Right cardiac atrium (tissue), 5 donors: ENCODE results near the gene NEMP1. TPM values are rescaled to one million over a fixed set of nuclear protein-coding genes. Genes with fewer than 3 reads are reported as not detected.
A peak's percentile ranks its signal among the peaks of the same experiment; 100 is the strongest.

Experiments
- ATAC-seq, 2 donors: fragments of 200-7000 bp; cut with Tn5 transposase; one replicate each; pipeline versions ENCODE4 v1.8.0 to v1.9.1; 2020; ENCODE audit warnings: moderate library complexity in 2 of 2, mild to moderate bottlenecking in 1 of 2
- DNase-seq, 3 donors: peaks; one replicate each; pipeline ENCODE4 v3.0.0-alpha.2; 2020
- H3K27ac ChIP-seq: one replicate; pipeline ENCODE4 v1.5.1; 2013; ENCODE audit warnings: mild to moderate bottlenecking, low read length, control low read depth, moderate library complexity
- H3K27me3 ChIP-seq: one replicate; pipeline ENCODE4 v1.6.1; 2013; ENCODE audit not compliant: control insufficient read depth, insufficient read depth
- H3K4me1 ChIP-seq: one replicate; pipeline ENCODE4 v1.6.1; 2013; ENCODE audit warnings: low read length; ENCODE audit not compliant: control insufficient read depth, insufficient read depth
- H3K4me3 ChIP-seq: one replicate; pipeline ENCODE4 v1.5.1; 2013; ENCODE audit warnings: low read length, control low read depth
- H3K9me3 ChIP-seq: one replicate; pipeline ENCODE4 v1.6.1; 2013; ENCODE audit warnings: low read length; ENCODE audit not compliant: control insufficient read depth
- WGBS: extraction: QIAGEN DNeasy Blood & Tissue Kit; methylation state at CpG from one replicate; pipeline ENCODE4 v1.1.7; 2013; 5-methylcytosine and 5-hydroxymethylcytosine counted together
- intact Hi-C, 4 donors: fragments of 100-400 bp; cut with DNase I; formaldehyde crosslinking; loops; one replicate each; pipeline versions ENCODE4 v1.11.0 to v1.14.0; 2022 to 2023
- polyA plus RNA-seq: library from polyadenylated mRNA; stranded (reverse); fragments of 200-250 nt; gene quantifications from one replicate; pipeline ENCODE4 v1.2.3, GENCODE V29; 2013
- total RNA-seq, 4 donors: library from RNA; stranded (reverse); fragmentation: NEBNext Ultra II Directional; extraction: Animal tissue kit (Norgen Biotek cat#: 25700); gene quantifications; one replicate each; pipeline ENCODE4 v1.2.1, GENCODE V29; 2021
- donor health status: healthy with polysubstance abuse.
- donor health status: DM: no; HTN: yes; CAD: no.
- donor health status: DM: no; HTN: no; CAD: no.
- donor health status: DM: no; HTN: yes; CAD: no; lungs with severe emphysema.
- donor health status: DM: yes; HTN: yes; CAD: no.

The NEMP1 gene
- total and polyA plus RNA-seq, 5 donors, result 1.6 to 6.1 (median 4.7) TPM

DNA sequence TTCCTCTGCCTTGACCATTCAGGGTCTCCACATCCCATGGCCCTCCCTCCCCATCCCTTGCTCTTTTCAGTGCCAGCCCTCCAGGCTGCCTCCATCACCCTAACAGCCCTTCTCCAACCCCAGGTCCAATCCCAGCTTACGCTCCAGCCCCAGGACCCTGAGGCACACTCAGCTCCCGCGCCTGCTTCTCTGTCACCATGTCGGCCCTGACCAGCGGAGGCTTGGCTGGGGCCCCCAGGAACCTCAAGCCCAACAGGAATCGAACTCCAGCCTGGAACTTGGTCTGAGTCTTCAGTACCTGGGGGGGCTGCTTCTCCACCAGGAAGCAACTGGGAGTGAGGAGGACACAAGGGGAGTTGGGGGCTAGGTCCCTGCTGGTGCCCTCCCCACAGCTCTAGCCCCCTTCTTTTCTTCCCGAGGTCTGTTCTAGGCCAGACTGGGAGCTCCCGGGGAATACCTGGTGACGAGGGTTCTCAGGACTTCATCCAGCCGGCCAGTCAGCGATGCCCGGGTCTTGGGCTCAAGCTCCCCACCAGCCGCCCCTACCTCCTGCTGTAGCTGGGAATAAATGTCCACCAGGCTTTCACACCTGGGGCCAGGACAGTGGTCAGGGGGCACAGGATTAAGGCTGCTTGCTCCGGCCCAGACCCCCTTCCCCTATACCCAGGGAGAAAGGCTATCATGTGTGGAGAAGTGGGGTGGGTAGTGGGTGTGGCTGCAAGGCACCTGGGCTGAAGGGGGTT lies 26.6 kb upstream of the NEMP1 start:
- 93% methylated on average over 14 of the region's 14 CpGs for WGBS
- H3K27ac ChIP-seq, result no peak overlapping the region
- H3K4me1 ChIP-seq, result peaks cover 8% of the 10 kb centered on the region
- no peaks in the 10 kb centered on the region for H3K9me3 ChIP-seq
- H3K27me3 ChIP-seq, result no peaks in the 10 kb centered on the region
- no peak overlapping the region for H3K4me3 ChIP-seq
- no peak for ATAC-seq
- intact Hi-C loops, result no loop called here
- DNase-seq, result peak in 2 of 3 donors; percentile 35 to 44

DNA sequence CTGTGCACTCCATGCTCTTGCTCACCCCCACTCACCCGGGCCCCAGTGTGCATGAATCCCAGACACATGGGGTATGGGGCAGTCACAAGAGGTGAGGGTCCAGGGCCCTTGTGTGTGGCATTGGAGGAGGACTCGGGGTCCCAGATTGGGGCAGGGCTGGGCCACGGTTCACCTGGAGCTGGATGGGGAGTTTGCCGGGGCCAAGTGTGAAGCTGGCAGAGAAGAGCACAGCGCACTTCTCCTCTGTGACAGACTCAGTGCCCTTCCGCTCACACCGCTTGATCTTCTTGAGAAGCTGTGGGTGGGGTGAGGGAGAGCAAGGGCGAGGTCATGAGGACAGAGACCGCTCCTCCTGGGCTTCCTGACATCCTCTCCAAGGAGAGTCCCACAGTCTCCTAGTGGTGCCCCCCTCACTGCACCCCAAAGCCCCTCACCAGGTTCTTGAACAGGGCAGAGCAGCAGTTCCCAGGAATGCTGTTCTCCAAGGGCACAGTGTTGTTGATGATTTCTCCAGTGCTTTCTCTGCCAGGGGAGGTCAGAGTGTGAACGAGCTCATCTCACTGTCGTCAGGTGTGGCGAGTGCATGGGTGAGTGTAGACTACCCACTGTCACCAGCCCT lies 25.8 kb upstream of the NEMP1 start:
- no peak overlapping the region for H3K4me3 ChIP-seq
- WGBS, result 92% methylated on average over 12 of the region's 12 CpGs
- no peaks in the 10 kb centered on the region for H3K27me3 ChIP-seq
- DNase-seq (peak in 1 of 3 donors; percentile 32), ATAC-seq (no peak)
- H3K9me3 ChIP-seq, result no peaks in the 10 kb centered on the region
- intact Hi-C loops, result no loop called here
- H3K4me1 ChIP-seq, result peaks cover 6% of the 10 kb centered on the region
- H3K27ac ChIP-seq, result no peak overlapping the region

DNA sequence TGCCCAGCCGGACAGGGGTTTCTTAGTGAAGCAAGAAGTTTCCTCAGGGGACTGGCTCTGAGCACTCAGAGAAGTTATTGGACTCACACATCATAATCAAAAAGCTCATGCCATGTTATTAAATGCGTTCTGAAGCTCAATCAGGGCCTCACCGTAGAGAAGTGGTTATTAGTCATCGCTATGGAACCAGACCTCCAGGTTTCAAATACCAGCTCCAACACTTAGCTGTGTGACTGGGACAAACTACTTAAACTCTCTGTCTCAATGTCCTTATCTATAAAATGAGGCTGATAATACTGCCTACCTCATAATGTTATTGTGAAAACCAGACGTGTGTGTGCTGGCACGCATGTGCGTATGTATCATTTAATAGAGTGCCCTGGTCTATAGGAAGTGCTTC lies 25.3 kb upstream of the NEMP1 start:
- intact Hi-C loops, result no loop called here
- Histone ChIP-seq H3K4me3 (no peak overlapping the region), H3K27ac (no peak overlapping the region), H3K9me3 (no peaks in the 10 kb centered on the region), H3K4me1 (peaks cover 5% of the 10 kb centered on the region), H3K27me3 (no peaks in the 10 kb centered on the region)
- ATAC-seq (no peak), DNase-seq (no peak)
- 88% methylated on average over 7 of the region's 7 CpGs for WGBS

DNA sequence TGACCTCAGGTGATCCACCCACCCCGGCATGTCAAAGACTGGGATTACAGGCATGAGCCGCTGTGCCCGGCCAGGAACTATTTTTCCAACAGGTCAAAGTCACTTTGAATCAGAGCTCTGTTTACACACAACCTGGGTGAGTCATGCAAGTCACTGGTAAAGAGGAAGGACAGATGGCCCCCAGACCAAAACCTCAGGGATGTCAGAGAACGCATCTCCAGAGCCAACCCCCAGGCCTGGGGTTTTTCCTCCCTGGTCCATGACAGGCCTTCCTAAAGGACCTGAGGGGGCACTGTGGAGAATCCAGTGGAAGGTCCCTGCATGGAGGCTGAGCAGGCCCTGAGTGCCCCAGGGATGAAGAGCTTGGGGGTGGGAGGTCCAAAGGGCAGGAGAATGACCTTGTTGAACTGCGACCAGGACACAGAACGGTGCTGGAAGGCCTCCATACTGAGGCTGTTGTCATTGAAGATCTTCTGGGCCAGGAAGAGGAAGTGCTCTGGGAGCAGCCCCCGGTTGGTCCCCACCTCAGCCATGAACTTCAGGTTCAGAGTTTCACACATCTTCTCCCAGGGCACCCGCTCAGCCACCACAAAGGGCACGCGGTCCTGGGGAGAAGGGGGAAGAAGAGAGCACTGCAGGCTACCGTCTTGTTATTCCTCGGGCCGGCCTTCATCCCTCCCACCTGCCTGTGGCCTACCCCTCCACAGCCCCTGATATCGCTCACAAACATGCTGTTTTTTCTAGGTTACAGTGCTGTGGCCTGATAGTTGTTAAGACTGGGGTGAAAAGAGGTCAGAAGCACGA lies 23.5 kb upstream of the NEMP1 start:
- Histone ChIP-seq H3K4me1 (no peaks in the 10 kb centered on the region), H3K27ac (no peak overlapping the region), H3K9me3 (no peaks in the 10 kb centered on the region), H3K27me3 (no peaks in the 10 kb centered on the region), H3K4me3 (no peak overlapping the region)
- DNase-seq (peak in 2 of 3 donors; percentile 42 to 50), ATAC-seq (no peak)
- intact Hi-C loops, result no loop called here
- 68% methylated on average over 15 of the region's 15 CpGs for WGBS

DNA sequence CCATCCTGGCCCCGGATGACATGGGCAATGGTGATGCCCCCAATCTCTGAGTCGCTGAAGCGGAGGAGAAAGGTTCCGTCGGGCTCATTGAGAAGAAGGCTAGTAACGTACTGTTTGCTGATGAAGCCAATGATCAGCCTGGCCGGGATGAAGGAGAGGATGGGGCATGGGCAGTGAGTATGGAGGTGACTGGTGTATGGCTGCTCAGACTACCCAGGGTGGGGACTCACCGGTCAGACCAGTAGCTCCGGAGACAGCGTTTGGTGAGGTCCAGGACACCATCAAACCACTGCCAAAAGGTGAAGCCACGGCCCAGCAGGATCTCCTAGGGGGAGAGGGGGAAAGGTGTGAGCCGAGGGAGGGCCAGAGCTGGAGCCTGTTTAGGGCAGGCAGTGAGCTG lies 21.2 kb upstream of the NEMP1 start:
- H3K27me3 ChIP-seq, result no peaks in the 10 kb centered on the region
- H3K4me1 ChIP-seq, result no peaks in the 10 kb centered on the region
- intact Hi-C loops, result no loop called here
- H3K9me3 ChIP-seq, result no peaks in the 10 kb centered on the region
- no peak overlapping the region for H3K4me3 ChIP-seq
- ATAC-seq (no peak), DNase-seq (peak in 2 of 3 donors; percentile 21 to 38)
- H3K27ac ChIP-seq, result no peak overlapping the region
- 75% methylated on average over 12 of the region's 12 CpGs for WGBS

DNA sequence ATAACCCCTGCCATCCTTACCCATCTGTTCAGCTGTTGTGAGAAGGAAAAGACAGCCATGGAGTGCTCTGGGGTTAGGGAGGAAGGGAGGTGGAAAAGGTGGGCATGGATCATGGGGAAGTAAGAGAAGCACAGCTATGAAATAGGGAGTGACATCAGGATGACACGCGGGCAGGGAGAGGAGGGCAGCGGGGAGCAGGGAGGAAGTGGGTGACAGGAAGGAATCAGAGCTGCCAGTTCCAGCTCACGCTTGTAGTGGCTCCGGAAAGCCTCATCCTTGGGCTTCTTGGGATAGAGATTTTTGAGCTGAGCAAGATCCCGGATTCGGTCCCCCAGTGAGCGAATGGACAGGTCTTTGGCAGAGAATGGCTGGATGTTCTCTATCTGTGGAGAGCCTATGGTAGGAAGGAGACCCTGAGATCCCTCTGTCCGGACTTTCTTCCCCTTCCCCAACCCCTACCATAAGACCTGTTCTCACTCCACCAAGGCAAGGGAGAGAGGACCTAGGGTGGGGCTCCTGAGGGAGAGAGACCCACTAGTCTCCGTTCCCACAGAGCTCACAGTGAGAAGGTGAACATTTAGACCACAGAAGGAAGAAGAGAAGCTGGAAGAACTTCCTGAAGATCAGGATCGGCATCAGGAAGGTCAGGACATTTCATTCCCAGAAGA lies 20.6 kb upstream of the NEMP1 start:
- DNase-seq (no peak), ATAC-seq (no peak)
- no peaks in the 10 kb centered on the region for H3K9me3 ChIP-seq
- H3K4me3 ChIP-seq, result no peak overlapping the region
- intact Hi-C loops, result no loop called here
- WGBS, result 72% methylated on average over 11 of the region's 11 CpGs
- H3K27ac ChIP-seq, result no peak overlapping the region
- no peaks in the 10 kb centered on the region for H3K27me3 ChIP-seq
- H3K4me1 ChIP-seq, result no peaks in the 10 kb centered on the region

DNA sequence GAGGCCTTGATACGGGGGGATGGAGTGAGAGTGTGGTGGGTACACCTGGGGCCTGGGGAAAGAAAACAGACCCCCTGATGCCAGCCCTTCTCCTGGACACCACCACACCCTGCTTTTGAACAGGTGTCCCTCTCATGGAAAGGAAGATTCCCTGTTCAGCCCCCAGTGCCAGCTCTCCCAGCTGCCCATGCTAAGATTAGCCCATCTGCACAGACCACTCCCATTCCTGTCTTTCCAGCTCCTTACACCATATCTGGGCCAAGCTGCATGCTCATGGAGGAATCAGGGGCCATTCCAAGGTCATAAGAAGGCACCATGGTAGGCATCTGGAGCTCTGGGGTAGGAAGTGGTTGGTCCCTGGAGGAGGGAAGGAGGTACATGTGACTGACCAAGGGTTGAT lies 20.0 kb upstream of the NEMP1 start:
- Histone ChIP-seq H3K4me1 (no peaks in the 10 kb centered on the region), H3K27ac (no peak overlapping the region), H3K27me3 (no peaks in the 10 kb centered on the region), H3K9me3 (no peaks in the 10 kb centered on the region), H3K4me3 (no peak overlapping the region)
- 79% methylated on average over 1 of the region's 1 CpG for WGBS
- ATAC-seq (no peak), DNase-seq (no peak)
- intact Hi-C loops, result no loop called here

DNA sequence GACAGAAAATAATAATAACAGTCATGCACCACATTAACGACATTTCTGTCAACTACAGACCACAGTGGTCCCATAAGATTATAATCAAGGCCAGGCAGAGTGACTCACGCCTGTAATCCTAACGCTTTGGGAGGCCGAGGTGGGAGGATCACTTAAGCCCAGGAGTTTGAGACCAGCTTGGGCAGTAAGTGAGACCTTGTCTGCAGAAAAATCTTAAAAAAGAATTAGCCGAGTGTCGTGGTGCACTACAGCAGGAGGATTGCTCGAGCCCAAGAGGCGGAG lies 18.9 kb upstream of the NEMP1 start:
- Histone ChIP-seq H3K9me3 (no peaks in the 10 kb centered on the region), H3K4me1 (no peaks in the 10 kb centered on the region), H3K4me3 (no peak overlapping the region), H3K27me3 (no peaks in the 10 kb centered on the region), H3K27ac (no peak overlapping the region)
- WGBS, result 89% methylated on average over 8 of the region's 8 CpGs
- ATAC-seq (no peak), DNase-seq (no peak)
- intact Hi-C loops, result no loop called here

DNA sequence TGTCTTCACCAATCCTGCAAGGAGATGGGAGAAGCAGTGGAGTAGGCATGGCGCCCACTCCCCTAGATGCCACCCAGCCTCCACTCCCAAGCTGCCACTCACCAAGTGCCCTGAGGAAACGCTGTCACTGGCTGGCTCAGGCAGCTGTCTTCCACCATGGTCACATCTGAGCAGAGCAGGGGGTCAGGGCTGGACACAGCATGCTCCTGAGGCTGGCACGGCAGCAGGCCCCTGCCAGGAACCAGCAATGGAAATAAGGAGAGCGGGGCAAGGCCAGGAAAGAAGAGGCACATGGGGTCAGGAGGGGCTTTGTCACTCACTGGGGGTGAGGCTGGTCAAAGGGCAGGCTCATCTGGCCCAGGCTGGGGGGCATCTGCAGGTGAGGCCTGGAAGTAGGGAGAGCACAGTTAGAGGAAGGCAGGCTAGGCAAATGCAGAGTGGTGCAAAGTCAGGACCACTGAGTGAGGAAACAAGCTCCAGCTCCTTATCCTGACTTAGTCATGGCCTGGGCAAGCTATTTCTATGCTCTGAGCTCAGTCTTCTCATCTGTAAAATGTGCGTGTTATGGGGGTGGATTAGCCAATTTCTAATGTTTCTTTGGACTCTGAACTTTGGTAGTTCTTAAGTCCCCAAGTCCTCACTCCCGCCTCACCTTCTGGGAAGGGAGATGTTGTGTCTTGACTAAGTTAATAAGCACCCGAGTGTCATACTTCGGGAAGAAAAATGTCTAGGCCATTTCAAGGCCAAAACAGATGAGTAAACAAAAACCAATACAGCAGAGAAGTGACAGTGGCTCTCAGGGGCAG lies 18.4 kb upstream of the NEMP1 start:
- no peak overlapping the region for H3K27ac ChIP-seq

DNA sequence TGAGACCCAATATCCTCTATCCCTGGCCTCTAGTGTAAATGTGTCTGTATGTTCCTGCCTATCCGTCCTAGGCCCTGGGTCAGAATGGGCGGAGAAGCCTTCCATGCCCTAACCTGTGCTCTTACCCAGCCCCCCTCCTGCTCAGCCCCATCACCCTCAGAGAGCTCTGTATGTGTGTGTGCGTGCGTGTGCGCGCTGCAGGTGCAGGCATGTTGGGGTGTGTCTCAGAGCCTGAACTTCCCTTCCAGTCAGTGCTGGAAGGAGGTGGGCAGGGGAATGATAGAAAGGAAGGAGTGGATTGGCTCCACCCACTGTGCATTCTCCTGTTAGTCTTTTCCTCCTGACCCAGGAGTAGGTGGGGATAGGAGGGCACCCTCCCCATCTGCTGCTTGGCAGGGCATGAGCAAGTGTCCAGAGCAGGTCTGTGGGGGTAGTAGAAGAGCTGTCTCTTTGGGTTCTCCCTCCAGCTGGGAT lies 17.5 kb upstream of the NEMP1 start:
- Histone ChIP-seq H3K4me3 (no peak overlapping the region), H3K4me1 (peaks cover under 1% of the 10 kb centered on the region), H3K27ac (no peak overlapping the region), H3K27me3 (no peaks in the 10 kb centered on the region), H3K9me3 (no peaks in the 10 kb centered on the region)
- DNase-seq, result peak in 1 of 3 donors; percentile 40
- WGBS, result 80% methylated on average over 6 of the region's 6 CpGs
- intact Hi-C loops, result no loop called here
- ATAC-seq, result no peak

More for the DNA sequence above, 18.4 kb upstream of the NEMP1 start:
- H3K4me3 ChIP-seq, result no peak overlapping the region
- H3K27me3 ChIP-seq, result no peaks in the 10 kb centered on the region
- no peak for ATAC-seq
- no peaks in the 10 kb centered on the region for H3K9me3 ChIP-seq
- peak in 1 of 3 donors; percentile 45 for DNase-seq
- 87% methylated on average over 8 of the region's 8 CpGs for WGBS
- intact Hi-C loops, result no loop called here
- H3K4me1 ChIP-seq, result no peaks in the 10 kb centered on the region
